ENCODE data around the gene CD300LF. TPM values are rescaled to one million over a fixed set of nuclear protein-coding genes. Genes with fewer than 3 reads are reported as not detected.

CD300LF gene
- polyA plus RNA-seq, 3 donors = 112 to 184 (median 175) TPM

DNA sequence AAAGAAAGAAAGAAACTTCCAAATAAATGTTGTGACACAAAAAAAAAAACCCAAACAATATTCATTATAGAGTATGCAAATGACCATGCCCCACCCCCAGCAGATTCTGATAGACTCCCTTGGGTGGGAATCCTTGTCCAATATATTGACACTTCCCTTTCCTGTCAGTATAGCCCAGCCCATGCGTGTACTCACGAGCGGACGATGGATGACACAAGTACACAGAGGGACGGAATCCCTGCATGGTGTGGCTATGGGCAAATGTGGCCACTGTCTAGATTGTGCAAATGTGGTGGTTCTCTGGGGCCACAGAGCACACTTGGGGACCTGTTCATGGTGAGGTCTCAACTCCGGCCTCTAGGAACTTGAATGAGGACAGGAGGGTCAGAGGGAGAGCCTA is 27.4 kb upstream of the CD300LF start:
- Histone ChIP-seq H3K4me2 (replicated peaks; ENCODE audit: extremely low read depth, low read length, poor library complexity, severe bottlenecking) (no peak overlapping the region), H3K9ac (ENCODE audit: insufficient read depth, low read length, poor library complexity, severe bottlenecking) (no peak overlapping the region), H4K20me1 (ENCODE audit: insufficient read depth, low read length) (no peaks in the 10 kb centered on the region), H2AFZ (ENCODE audit: insufficient read depth, low read depth, low read length, poor library complexity, severe bottlenecking) (no peak overlapping the region), H3K27ac (ENCODE audit: low read depth in 1 of 2, low read length in 2 of 2) (no peak overlapping the region), H3K79me2 (ENCODE audit: insufficient read depth, low read length) (peaks cover 57% of the 10 kb centered on the region), H3K36me3 (replicated peaks in 1 of 2; ENCODE audit: control insufficient read depth in 1 of 2, insufficient read depth in 2 of 2, low read length in 2 of 2) (no peaks in the 10 kb centered on the region), H3K4me3 (replicated peaks in 1 of 3; ENCODE audit: low read depth in 2 of 3, low read length in 3 of 3) (no peak overlapping the region), H3K27me3 (ENCODE audit: control insufficient read depth in 2 of 2, insufficient read depth in 2 of 2, low read length in 2 of 2) (no peaks in the 10 kb centered on the region), H3K9me3 (replicated peaks in 1 of 2; ENCODE audit: control insufficient read depth in 1 of 2, insufficient read depth in 1 of 2, low read length in 2 of 2) (no peaks in the 10 kb centered on the region), H3K4me1 (ENCODE audit: control insufficient read depth in 1 of 2, insufficient read depth in 2 of 2, low read length in 2 of 2) (peaks cover 89 to 99% of the 10 kb centered on the region in 2 donors)
- intact Hi-C loops (cut with micrococcal nuclease) = loop anchor here in 1 of 2 donors (5.0 to 10.0 kb wide), 2 partner anchors 122 to 215 kb away; no protein-coding TSS in a partner anchor
- Mint-ChIP-seq H3K27ac (peak overlapping the region in 6 of 7 donors; percentile 4 to 82 (median 29)), H3K4me1 (peaks cover 88% of the 10 kb centered on the region), H3K36me3 (peaks cover 9 to 16% of the 10 kb centered on the region in 2 donors), H3K9me3 (peaks cover 0 to 2% (median 0%) of the 10 kb centered on the region in 7 donors), H3K4me3 (peak overlapping the region in 1 of 2 donors; percentile 80), H3K27me3 (ENCODE audit: low read depth in 3 of 3) (peaks cover 0 to 6% (median 0%) of the 10 kb centered on the region in 3 donors)
- peak in 2 of 3 donors; percentile 53 to 56 for DNase-seq
- 19% methylated on average over 6 of the region's 6 CpGs for WGBS (ENCODE audit: insufficient coverage)
- TF ChIP-seq, protein P1, sequence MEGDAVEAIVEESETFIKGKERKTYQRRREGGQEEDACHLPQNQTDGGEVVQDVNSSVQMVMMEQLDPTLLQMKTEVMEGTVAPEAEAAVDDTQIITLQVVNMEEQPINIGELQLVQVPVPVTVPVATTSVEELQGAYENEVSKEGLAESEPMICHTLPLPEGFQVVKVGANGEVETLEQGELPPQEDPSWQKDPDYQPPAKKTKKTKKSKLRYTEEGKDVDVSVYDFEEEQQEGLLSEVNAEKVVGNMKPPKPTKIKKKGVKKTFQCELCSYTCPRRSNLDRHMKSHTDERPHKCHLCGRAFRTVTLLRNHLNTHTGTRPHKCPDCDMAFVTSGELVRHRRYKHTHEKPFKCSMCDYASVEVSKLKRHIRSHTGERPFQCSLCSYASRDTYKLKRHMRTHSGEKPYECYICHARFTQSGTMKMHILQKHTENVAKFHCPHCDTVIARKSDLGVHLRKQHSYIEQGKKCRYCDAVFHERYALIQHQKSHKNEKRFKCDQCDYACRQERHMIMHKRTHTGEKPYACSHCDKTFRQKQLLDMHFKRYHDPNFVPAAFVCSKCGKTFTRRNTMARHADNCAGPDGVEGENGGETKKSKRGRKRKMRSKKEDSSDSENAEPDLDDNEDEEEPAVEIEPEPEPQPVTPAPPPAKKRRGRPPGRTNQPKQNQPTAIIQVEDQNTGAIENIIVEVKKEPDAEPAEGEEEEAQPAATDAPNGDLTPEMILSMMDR (IDR thresholded peaks at IDR 0.05) = no peak

DNA sequence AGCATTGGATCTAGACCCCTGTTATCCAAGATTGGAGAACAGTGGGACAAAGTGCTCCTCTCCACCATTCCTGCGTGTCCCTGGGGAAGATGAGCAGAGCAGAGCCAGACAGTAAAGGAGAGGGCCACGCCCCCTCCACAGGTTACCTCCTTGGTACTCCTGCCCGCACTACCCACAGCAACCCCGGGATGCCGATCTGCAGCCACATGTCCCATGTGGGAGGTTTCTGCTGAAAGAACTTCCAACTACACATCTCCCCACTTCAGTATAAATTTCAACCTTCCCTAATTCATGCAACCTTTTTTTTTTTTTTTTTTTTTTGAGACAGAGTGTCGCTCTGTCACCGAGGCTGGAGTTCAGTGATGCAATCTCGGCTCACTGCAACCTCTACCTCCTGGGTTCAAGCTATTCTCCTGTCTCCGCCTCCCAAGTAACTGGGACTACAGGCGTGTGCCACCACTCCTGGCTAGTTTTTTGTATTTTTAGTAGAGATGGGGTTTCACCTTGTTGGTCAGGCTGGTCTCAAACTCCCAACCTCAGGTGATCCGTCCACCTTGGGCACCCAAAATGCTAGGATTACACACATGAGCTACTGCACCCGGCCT is 26.6 kb upstream of the CD300LF start:
- peaks cover 0 to 2% (median 0%) of the 10 kb centered on the region in 7 donors for H3K9me3 Mint-ChIP-seq
- H3K4me3 ChIP-seq (replicated peaks in 1 of 3; ENCODE audit: low read depth in 2 of 3, low read length in 3 of 3) = peak overlapping the region in 1 of 3 experiments; percentile 89

More for the DNA sequence above, 26.6 kb upstream of the CD300LF start:
- Histone ChIP-seq H3K4me2 (replicated peaks; ENCODE audit: extremely low read depth, low read length, poor library complexity, severe bottlenecking) (peak overlapping the region; percentile 99), H3K79me2 (ENCODE audit: insufficient read depth, low read length) (peaks cover 55% of the 10 kb centered on the region), H3K9me3 (replicated peaks in 1 of 2; ENCODE audit: control insufficient read depth in 1 of 2, insufficient read depth in 1 of 2, low read length in 2 of 2) (no peaks in the 10 kb centered on the region), H3K36me3 (replicated peaks in 1 of 2; ENCODE audit: control insufficient read depth in 1 of 2, insufficient read depth in 2 of 2, low read length in 2 of 2) (no peaks in the 10 kb centered on the region), H3K27me3 (ENCODE audit: control insufficient read depth in 2 of 2, insufficient read depth in 2 of 2, low read length in 2 of 2) (no peaks in the 10 kb centered on the region), H2AFZ (ENCODE audit: insufficient read depth, low read depth, low read length, poor library complexity, severe bottlenecking) (no peak overlapping the region), H3K4me1 (ENCODE audit: control insufficient read depth in 1 of 2, insufficient read depth in 2 of 2, low read length in 2 of 2) (peaks cover 81 to 99% of the 10 kb centered on the region in 2 donors), H4K20me1 (ENCODE audit: insufficient read depth, low read length) (no peaks in the 10 kb centered on the region), H3K27ac (ENCODE audit: low read depth in 1 of 2, low read length in 2 of 2) (peak overlapping the region in 1 of 2 donors; percentile 75), H3K9ac (ENCODE audit: insufficient read depth, low read length, poor library complexity, severe bottlenecking) (no peak overlapping the region)
- peak overlapping the region; percentile 6 to 88 (median 78) for H3K27ac Mint-ChIP-seq
- peaks cover 88% of the 10 kb centered on the region for H3K4me1 Mint-ChIP-seq
- peak in 1 of 3 donors; percentile 24 for DNase-seq
- H3K4me3 Mint-ChIP-seq = peak overlapping the region; percentile 54 to 93
- 37% methylated on average over 4 of the region's 12 CpGs for WGBS (ENCODE audit: insufficient coverage)
- H3K27me3 Mint-ChIP-seq (ENCODE audit: low read depth in 3 of 3) = peaks cover 0 to 6% (median 0%) of the 10 kb centered on the region in 3 donors
- H3K36me3 Mint-ChIP-seq = peaks cover 9 to 16% of the 10 kb centered on the region in 2 donors
- TF ChIP-seq, protein P1 (IDR thresholded peaks at IDR 0.05) = no peak
- intact Hi-C loops (cut with micrococcal nuclease) = loop anchor here (5.0 to 10.0 kb wide), 4 partner anchors 67 to 365 kb away; partner anchors contain the start of gene CD300H (in 1 of the 2)

All from CD14-positive monocyte (primary cell).